Activated gamma-delta T cell (primary cell): Measurements from ENCODE around the gene WASHC3.
"Not testable (repeated sequence)": the region's sequence is repeated elsewhere in the genome, so short reads cannot be mapped to it uniquely, and the experiment has no call there.

ENCODE experiments used
- DNase-seq: peaks from one replicate; lab custom pipeline; 2025; lab: John Stamatoyannopoulos, UW

Gene WASHC3

DNA sequence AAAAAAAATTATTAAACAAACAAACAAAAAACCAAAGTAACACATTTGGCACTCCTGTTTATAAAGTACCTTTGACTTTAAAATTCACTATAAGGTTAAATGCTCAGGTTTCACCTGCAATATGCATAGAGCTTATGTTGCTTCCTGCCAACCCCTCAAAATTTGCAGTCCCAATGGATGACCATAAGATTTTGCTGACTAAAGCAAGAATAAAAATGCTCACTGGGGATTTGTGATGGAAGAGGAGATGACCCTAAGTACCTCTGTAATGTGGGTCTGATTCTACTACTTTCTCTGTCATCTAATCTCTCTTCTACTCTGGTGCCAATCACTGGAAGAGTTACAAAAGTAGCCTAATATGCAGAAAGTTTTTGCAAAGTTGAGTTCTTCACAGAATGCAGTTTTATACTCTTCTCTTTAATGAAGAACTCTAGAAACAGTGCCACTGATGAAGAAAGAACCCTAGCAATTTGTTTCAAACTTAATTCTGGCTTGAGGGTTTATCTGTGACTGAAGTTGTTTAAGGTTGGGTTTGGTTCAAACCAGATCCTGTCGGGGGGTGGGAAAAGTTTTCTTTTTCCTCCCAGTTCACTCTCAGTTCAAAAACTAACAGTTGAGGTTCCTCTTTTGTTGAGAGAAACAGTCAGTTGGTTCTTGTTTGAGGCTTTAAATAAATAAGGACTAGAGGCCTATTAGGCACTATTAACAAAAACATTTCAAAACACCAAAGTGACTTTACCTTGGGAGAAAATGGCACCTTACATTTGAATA lies 10.9 kb downstream of the WASHC3 start:
- no peak for DNase-seq

DNA sequence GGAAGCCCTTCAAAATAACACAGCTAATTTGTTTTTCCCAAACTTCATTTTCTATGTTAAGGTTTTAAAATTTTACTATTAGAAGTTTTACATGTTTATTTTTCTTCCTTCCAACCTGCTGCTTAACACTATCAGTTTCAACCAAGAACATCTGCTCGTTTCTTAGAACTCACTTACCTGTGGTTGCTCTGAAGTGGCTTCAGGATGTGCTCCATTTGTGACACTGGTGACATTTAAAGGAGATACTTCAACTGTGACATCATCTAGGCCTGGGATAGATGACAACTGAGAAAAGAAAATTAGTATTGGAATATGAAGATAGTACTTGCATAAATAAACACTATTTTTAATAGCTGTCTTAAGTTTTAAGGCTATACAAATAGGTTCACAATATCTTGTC lies 17.9 kb downstream of the WASHC3 start:
- DNase-seq = no peak

DNA sequence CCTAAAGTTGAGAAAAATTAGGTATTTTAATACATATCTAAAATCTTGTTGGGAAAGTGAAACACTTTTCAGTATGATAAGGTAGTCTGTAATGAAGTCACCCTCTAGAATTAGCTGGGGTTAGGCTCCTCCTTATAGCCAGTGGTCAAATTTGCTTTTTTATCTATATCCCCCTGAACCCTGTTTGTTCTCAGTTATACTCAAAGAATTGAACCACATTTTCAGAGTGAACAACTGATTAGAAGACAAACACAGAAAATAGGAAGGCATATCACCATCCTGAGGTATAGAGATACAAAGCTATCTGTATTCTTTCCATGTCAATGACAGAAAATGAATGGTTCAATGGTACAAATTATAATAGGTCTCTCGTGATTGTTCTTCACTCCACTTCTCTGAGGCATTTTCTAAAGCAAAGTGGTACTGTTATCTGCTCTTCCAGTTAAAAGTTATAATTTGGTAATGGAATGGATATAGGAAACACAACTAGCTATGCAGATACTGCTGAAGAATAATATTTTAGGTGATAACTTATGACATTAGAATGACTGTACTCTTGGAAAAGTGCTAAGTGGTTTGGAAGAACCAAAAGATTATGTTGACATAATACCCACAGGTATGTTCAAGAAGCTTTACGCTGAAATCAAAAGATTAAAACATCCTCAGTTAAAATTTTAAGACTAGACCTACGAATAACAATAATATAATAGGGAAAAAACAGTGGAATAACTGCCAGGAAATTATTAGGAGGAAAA lies 27.6 kb downstream of the WASHC3 start:
- no peak for DNase-seq

DNA sequence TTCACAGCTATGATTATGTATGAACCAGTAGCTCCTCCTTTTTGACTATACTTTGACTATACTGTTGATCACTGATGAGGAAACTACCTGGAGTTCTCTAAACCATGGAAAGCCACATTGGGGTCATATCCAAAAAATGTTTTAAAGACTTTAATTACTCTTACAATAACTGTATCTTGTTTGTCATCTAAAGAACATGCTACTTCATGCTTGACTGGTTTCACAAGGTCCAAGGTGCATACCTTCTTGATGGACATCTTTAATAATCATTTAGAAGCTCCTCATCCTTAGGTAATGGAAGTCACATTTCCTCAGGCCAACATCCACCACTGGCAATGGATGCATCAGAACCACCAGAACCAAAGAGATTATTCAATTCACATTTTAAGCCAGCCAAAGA lies 29.9 kb downstream of the WASHC3 start:
- DNase-seq = no peak

DNA sequence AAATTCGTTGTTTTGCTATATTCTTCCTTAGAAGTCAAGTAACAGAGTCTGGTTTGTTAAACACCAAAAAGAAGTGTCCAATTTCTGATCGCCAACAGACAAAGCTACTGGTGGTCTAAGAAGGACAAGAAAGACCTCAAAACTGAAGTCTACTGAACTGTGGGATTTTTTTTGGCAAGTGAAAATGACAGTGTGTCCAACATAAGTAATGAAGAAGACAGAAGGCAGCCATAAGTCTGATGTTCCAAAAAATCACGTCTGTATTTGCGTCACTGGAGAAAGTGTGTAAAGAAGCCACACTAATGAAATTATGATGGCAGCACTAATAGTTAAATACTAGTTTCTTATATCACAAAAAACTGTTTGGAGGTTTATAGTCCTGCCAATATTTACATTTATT lies 32.6 kb downstream of the WASHC3 start:
- DNase-seq = no peak

DNA sequence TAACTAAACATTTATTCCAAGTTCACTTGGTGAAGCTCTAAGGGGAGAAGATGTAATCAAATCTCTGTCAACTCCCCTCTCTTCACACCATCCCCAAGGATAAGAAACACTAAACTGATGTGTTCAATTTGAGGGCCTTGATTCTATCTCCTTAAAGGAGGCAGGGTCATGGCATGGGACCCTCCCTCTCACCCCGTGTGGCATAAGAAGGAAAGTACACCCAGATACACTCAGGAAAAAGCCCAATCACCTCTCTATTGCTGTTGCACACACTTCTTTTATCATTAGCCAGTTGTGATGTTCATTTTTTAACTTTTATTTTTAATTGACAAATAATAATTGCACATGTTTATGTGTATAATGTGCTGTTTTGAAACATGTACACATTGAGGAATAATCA lies 35.1 kb downstream of the WASHC3 start:
- no peak for DNase-seq

DNA sequence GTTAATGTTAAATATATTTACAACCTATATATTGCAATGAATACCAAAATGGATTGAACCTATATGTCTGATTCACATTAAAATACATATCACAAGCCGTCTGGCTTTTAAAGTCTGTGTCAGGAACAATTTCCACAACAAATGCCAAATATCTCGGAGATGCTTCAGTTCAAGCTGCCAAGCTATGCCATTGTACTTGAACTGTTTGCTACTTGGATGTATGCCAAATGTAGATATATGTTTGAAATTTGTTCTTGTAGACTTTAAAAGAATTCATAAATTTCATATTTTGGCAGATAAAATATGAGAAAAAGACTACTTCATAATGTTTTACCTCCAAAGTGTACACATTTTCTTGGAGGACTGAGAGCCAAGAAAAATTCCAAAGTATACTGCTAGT lies 37.0 kb downstream of the WASHC3 start:
- no peak for DNase-seq

DNA sequence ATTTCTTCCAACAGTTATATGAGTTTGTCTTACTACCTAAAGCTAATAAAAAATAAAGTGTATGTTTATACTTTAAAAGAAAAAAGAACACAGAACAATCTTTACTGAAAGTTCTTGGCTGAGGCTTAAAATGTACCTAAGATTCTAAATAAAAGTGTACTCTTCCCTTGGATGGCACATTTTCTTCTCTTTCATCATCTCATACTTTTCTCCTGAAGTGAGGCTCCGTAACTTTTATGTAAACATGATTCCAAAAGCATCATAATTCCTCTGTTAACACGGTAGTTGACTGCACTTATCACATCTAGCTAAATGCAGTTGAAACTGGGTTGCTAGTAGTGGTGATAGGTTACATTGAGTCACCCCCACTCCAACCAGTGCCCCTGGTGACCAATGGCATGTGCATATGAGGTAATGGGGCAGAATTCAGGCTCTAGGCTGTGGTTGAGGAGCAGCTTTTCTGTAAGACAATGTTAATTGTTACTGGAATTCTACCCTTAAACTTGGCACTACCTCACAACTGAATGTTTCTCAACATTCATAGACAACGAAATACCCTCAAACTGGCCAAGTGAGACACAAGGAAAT lies 38.4 kb downstream of the WASHC3 start:
- no peak for DNase-seq

DNA sequence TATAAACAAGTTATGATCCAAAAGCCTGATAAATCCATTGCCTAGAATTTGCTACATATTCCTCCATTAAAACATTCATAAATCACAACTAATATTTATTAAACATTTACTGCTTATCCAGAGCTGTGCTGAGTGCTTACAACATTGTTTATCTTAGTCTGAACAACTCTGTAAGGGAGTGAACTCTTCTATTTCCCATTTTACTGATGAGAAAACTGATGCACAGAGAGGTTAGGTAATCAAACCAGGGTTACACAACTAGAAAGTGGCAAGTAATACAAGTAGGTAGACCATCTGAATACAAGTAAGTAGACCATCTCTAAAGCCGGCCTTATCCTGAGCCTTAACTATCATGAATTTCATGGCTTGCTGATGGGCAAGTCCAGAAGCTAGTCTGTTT lies 39.5 kb downstream of the WASHC3 start:
- no peak for DNase-seq

DNA sequence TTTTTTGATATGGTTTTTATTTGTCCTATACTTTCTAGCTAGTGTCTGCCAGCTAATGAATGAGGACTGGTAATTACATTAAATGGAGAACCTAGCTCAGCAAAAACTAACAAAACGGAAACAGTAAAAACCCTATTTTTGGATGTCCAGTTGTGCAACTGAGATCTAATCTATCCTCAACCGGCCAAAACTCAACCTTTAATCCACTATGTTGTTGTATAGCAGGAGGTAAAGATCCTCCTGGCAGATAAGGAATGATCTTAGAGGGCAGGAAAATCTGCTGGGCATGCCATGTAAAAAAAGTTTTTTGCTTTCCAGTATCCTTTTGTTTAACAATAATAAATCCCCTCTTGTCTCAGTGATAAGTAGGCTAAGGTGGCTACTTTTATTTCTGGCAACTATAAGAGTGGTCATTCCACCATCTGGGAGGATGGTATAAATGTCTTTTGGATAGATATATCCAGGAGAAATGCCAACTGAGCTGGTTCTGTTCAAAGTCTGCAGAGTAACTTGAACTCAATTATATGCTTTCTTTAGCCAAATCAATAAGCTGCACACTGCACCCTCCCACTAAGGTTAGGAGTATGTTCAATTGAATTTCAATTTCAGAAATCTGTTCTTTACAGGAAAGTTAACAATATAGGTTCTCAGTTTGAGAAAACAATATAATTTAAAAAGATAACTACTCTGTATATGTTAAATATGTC lies 40.1 kb downstream of the WASHC3 start:
- DNase-seq = no peak

DNA sequence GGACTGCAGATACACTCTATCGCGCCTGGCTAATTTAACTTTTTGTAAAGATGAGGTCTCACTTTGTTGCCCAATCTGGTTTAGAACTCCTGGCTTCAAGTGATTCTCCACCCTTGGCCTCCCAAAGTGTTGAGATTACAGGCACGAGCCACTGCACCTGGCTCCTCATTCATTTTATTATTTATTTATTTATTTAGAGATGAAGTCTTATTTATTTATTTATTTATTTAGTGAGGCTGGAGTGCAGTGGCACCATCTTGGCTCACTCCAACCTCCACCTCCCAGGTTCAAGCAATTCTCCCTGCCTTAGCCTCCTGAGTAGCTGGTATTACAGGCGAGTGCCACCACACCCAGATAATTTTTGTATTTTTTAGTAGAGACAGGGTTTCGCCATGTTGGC lies 43.2 kb downstream of the WASHC3 start:
- DNase-seq = not testable (repeated sequence)

DNA sequence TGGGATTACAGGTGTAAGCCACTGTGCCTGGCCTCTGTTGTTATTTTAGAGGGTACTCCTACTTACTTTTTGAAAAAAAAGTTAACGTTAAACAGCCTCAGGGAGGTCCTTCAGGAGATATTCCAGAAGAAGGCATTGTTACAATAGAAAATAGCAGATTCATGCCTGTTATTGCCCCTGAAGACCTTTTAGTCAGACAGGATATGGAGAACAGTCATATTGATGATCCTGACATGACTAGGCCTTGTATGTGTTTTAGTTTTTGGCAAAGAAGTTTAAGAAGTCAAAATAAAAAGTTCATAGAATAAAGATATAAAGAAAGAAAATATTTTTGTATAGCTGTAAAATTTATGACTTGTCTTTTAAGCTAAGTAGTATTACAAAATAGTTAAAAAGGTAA lies 45.3 kb downstream of the WASHC3 start:
- no peak for DNase-seq

DNA sequence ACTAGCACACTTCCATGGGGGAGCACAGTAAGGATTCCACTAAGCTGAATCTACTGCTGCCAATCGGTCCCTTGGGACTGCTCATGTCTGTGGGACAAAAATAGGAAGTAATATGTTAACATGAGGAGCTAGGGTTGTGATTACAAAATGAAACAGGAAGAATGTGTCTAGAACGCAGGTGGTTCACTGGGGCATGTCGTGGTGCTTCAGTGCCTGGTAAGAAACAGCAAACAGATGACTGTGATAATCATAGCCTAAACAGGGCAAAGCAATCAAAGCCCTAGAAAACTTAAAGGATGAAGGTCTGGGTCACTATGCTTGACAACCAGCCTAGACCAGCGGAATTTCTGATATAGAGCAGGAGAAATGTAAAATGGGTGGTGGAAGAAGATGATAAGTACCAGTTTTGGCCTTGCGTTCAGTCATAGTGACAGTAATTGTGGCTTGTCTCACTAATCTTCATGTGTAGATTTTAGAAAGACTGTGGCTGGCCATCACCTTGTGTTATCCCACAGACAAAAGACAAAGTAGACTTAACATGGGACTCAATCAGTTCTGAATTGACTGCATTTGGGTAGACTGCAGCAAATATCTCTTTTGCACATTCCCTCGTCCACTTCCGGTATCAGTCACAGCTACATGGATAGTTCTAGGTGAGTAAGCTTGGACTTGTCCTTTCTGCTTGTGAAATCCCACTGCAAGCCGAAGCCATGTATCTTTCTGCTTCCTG lies 51.4 kb downstream of the WASHC3 start:
- DNase-seq = no peak

DNA sequence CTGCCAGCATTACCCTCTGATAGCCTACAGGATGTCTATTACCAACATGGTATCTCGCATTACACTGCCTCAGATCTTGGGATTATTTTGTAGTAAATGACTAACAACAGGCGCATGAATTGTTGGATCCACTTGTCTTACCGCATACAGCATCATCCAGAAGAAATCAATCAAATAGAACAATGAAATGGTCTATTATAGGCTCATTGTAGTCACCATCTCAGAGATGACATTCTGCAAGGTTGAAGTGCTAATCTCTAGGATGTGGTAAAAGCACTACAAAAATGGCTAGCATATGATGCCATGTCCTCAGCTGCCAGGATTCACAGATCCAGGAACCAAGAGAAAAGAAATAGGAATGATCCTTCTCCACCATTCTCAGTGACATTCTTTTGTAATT lies 52.0 kb downstream of the WASHC3 start:
- no peak for DNase-seq

DNA sequence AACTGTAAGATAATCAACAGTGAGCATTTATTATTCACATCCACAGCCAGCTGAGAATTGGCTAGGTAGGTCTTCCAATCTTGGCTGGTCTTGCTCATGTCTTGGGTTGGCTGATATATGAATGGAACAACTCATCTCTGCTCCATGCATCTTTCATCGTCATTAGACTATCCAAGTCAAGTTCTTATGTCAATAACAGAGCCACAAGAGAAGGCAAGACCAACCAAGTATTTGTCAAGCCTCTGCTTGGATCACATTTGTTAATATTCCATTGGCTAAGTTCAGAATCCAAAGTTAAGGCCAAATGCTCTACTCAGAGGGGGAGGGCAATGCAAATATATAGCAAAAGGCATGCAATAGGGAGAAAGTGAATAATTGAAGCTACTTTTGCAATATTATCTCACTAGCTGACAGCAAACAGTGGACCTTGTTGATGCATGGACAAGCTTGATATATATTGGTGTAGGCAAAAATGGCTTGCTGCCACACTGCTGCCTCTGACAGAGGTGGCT lies 53.1 kb downstream of the WASHC3 start:
- DNase-seq = no peak

DNA sequence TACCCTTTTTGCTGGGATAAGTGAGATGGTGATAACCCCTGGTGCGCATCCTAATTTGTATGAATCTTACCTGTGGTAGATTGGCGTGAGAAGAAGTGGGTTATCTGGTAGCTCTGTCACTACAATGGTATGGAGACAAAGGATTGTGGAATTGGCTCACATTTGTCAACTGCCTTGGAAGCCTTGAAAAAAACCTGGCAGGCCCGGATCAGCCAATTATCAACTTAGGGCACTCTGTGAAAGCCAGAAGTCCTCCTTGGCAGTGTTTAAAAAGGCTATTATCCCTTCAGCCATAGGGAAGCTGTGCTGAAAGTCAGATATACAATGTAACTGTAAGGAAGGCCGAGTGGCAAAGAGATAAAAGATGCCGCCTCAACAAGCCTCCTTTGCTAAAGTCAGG lies 56.5 kb downstream of the WASHC3 start:
- DNase-seq = no peak

DNA sequence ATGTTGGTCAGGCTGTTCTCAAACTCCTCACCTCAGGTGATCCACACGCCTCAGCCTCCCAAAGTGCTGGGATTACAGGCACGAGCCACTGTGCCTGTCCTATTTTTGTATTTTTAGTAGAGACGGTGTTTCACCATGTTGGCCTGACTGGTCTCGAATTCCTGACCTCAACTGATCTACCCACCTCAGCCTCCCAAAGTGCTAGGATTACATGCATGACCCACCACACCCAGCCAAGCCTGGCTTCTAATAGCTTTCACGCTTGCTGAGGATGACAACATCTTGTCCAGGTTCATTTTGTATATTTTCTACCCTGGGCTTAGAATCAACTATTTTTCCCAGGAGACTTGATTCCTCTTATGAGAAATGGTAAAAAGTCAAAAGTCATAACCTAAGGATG lies 64.7 kb downstream of the WASHC3 start:
- no peak for DNase-seq

DNA sequence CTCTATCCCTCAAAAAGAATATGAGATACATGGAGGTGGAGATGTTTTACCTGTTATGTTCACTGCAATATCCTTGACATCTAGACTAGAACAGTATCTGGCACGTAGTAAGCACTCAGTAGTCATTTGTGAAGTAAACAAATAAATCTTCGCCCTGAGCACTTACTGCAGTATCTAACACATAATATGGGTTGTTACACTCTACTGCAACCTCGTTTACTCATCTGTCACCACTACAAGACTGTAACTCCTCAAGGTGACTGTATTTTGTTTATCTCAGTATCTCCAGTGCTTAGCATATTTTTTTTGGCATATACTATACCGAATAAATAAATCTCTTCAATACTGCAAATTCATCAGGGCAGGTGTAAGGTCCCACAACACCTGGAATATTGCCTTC lies 66.1 kb downstream of the WASHC3 start:
- no peak for DNase-seq

DNA sequence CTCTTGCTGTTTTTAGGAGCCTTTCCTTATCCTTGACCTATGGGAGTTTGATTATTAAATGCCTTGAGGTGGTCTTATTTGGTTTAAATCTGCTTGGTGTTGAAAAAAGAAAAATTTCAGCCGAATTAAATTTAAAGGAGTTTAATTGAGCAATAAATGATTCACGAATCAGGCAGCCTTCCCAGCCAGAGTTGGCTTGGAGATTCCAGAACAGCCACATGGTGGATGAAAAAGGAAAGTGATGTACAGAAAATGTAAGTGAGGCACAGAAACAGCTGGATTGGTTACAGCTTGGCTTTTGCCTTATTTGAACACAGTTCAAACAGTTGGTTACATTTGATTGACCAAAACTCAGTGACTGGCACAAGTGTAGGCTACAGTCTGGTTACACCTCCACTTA lies 69.7 kb downstream of the WASHC3 start:
- DNase-seq = no peak

DNA sequence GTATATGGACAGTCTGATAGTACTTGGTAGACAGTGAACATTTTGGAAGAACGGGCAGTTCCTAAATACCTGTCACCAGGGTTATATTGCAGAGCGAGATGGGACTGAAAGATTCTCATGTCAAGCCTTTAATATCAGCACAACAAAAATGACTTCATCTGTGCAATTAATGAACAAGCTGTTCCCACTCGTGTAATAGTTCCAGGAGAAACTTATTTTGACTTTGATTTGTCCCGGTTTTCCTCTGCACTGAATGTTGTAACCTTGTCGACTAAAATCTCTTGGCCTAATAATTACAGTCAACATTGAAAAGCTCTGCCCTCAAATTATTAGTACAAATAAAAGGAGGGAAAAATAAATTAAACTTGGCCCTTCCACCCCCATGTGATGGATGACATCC lies 79.5 kb downstream of the WASHC3 start:
- DNase-seq = no peak

DNA sequence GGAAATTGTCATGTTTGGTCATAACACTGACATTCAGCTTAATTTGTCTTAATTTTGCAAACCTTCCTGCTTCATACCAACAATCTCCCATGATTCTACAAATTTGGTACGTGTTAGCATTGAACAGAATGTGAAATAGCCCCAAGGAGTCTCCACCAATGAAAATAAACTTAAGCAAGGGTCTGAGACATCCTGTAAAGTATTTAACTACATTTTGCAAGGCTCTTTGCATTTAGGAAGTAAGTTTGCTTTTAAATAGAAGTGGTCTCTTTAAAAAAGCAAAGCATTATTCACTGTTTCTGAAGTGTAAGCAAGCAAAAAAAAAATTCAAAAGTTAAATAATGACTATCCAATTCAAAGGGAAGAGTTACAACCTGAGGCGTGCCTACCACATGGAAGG lies 79.9 kb downstream of the WASHC3 start:
- no peak for DNase-seq

DNA sequence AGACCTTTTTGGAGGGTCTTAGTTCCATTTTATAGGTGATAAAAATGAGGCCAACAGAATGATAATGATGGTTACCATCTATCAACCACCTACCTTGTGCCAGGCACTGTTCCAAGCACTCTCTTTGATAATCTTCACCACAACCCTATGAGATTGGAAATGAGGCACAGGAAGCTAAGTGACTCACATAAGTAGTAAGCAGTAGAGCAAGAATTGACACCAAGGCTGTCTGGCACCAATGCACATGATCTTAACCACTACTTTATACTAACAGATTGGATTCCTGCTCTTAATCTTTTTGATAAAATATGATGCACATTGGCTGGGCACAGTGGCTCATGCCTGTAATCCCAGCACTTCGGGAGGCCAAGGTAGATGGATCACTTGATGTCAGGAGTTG lies 93.0 kb downstream of the WASHC3 start:
- no peak for DNase-seq
